ENCODE results near the gene BAIAP2. TPM values are rescaled to one million over a fixed set of nuclear protein-coding genes. Genes with fewer than 3 reads are reported as not detected.

Gene BAIAP2
- total and polyA plus RNA-seq, 2 donors, result 11.8 to 41.5 TPM

DNA sequence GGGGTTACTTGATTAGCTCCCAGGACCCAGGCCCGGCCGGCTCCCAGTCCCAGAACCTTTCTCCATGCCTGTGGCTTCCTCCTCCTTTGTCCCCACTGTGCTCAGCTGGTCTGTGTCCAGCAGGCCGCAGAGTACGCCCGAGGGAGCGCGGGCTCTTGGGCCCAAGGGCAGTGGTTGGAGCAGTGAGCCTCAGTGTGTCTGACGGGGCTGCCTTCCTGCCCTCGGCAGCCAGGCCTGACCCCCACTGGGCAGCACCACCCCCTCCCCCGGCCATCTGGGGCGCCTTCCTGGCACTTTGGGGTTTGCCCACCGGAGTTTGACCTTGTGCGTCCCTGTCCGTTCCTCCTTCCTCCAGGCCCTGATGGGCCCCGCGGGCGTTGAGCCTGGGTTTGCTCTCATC, 67.9 kb downstream of the BAIAP2 start:
- Histone ChIP-seq H3K4me3 (ENCODE audit: low read depth, low read length) (no peak overlapping the region), H3K36me3 (ENCODE audit: insufficient read depth) (peaks cover 5% of the 10 kb centered on the region), H3K4me1 (ENCODE audit: insufficient read depth) (no peaks in the 10 kb centered on the region), H3K27ac (ENCODE audit: low read depth) (no peak overlapping the region)
- 91% methylated on average over 17 of the region's 17 CpGs for WGBS
- no peak for DNase-seq (ENCODE audit: extremely low spot score)

DNA sequence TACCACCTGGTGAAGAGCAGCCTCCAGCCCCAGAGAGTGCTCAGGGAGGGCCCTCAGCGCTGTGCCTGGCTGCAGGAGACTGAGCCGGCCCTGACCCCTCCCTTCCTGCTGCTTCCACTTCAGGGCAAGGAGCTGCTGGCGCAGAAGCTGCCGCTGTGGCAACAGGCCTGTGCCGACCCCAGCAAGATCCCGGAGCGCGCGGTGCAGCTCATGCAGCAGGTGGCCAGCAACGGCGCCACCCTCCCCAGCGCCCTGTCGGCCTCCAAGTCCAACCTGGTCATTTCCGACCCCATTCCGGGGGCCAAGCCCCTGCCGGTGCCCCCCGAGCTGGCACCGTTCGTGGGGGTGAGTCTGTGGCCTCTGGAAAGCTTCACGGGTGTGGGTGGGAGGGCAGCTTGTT, 68.4 kb downstream of the BAIAP2 start:
- Histone ChIP-seq H3K4me3 (ENCODE audit: low read depth, low read length) (no peak overlapping the region), H3K4me1 (ENCODE audit: insufficient read depth) (no peaks in the 10 kb centered on the region), H3K36me3 (ENCODE audit: insufficient read depth) (peaks cover 5% of the 10 kb centered on the region), H3K27ac (ENCODE audit: low read depth) (no peak overlapping the region)
- no peak for DNase-seq (ENCODE audit: extremely low spot score)
- WGBS, result 92% methylated on average over 20 of the region's 20 CpGs

- DNase-seq (ENCODE audit: extremely low spot score), result no peak
- Histone ChIP-seq H3K27ac (ENCODE audit: low read depth) (no peak overlapping the region), H3K4me1 (ENCODE audit: insufficient read depth) (no peaks in the 10 kb centered on the region), H3K4me3 (ENCODE audit: low read depth, low read length) (no peak overlapping the region), H3K36me3 (ENCODE audit: insufficient read depth) (peaks cover 5% of the 10 kb centered on the region)
- 89% methylated on average over 24 of the region's 24 CpGs for WGBS
Observed at GRCh38 chr17:81106716-81107115, 71.8 kb downstream of the BAIAP2 start.

- DNase-seq (ENCODE audit: extremely low spot score), result no peak
- H3K36me3 ChIP-seq (ENCODE audit: insufficient read depth), result peaks cover 5% of the 10 kb centered on the region
- H3K4me1 ChIP-seq (ENCODE audit: insufficient read depth), result no peaks in the 10 kb centered on the region
- H3K27ac ChIP-seq (ENCODE audit: low read depth), result no peak overlapping the region
- 90% methylated on average over 9 of the region's 9 CpGs for WGBS
- H3K4me3 ChIP-seq (ENCODE audit: low read depth, low read length), result no peak overlapping the region
Observed at GRCh38 chr17:81108220-81108619, 73.3 kb downstream of the BAIAP2 start.

DNA sequence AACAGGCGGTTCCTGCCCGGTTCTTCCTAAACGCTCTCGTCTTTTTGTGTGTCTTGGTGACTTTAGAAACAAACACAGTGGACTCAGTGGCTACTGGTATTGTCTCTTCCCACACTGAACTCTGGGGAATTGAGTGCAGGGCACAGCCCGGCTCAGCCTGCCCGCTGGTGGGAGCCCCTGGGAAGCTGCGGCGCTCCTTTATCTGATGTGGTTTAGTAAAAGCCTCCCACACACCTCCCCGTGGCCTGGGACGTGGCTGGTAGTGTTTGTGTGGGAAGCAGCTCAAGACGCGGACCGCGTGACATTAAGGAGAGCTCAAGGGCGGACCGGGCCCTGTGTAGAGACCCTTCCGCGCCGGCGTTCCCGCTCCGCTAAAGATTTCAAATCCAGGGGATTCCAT, 75.0 kb downstream of the BAIAP2 start:
- DNase-seq (ENCODE audit: extremely low spot score), result no peak
- no peaks in the 10 kb centered on the region for H3K4me1 ChIP-seq (ENCODE audit: insufficient read depth)
- 87% methylated on average over 22 of the region's 22 CpGs for WGBS
- no peak overlapping the region for H3K4me3 ChIP-seq (ENCODE audit: low read depth, low read length)
- H3K27ac ChIP-seq (ENCODE audit: low read depth), result no peak overlapping the region
- no peaks in the 10 kb centered on the region for H3K36me3 ChIP-seq (ENCODE audit: insufficient read depth)

DNA sequence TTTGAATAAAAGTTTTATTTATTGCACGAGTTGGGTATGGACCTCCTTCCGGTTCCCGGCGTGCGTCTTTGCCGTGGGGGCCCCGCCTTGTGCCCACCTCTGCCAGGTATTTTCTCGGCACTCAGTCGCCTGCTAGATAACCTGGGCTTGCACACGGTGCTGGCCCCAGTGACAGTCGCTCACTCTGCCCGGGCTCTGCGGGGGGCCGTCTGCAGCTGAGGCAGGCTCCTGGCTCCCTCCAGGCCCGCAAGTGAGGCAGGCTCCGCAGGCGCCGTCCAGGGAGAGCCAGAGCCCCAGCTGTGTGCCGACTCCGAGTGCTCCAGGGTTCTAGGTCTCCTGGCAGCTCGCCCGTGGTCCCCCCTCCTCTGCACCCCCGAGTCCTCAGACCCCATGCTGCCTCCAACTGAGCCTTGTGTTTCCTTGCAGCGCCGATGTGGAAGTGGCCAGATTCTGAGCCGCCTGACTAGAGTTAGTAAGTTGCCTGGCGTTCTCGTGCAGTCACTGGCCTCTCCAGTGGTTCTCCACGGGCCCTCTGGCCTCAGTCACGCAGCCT, 75.6 kb downstream of the BAIAP2 start:
- no peaks in the 10 kb centered on the region for H3K36me3 ChIP-seq (ENCODE audit: insufficient read depth)
- H3K4me1 ChIP-seq (ENCODE audit: insufficient read depth), result no peaks in the 10 kb centered on the region
- H3K27ac ChIP-seq (ENCODE audit: low read depth), result no peak overlapping the region
- no peak overlapping the region for H3K4me3 ChIP-seq (ENCODE audit: low read depth, low read length)
- WGBS, result 84% methylated on average over 30 of the region's 30 CpGs
- no peak for DNase-seq (ENCODE audit: extremely low spot score)

GRCh38 chr17:81111066-81111465, 76.1 kb downstream of the BAIAP2 start:
- WGBS, result 84% methylated on average over 10 of the region's 10 CpGs
- DNase-seq (ENCODE audit: extremely low spot score), result no peak
- Histone ChIP-seq H3K4me1 (ENCODE audit: insufficient read depth) (no peaks in the 10 kb centered on the region), H3K36me3 (ENCODE audit: insufficient read depth) (no peaks in the 10 kb centered on the region), H3K27ac (ENCODE audit: low read depth) (no peak overlapping the region), H3K4me3 (ENCODE audit: low read depth, low read length) (no peak overlapping the region)

DNA sequence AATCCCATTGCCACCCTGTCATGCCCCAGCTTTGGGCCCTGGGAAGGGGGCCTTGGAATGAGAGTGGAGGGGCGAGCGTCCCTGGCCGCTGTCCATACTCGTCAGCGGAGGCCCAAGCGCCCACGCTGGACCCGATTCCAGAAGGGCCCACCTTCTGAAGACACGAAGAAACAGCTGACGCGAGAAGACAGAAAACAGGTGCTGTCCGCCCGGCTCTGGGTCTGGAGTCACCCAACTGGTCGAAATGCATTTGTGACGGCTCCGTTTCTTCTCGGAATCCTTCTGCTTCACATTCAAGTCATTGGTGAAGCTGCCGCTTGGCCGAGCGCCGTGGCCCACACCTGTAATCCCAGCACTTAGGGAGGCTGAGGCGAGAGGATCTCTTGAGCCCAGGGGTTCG, 77.5 kb downstream of the BAIAP2 start:
- no peaks in the 10 kb centered on the region for H3K4me1 ChIP-seq (ENCODE audit: insufficient read depth)
- H3K4me3 ChIP-seq (ENCODE audit: low read depth, low read length), result no peak overlapping the region
- 88% methylated on average over 23 of the region's 23 CpGs for WGBS
- H3K36me3 ChIP-seq (ENCODE audit: insufficient read depth), result no peaks in the 10 kb centered on the region
- no peak overlapping the region for H3K27ac ChIP-seq (ENCODE audit: low read depth)
- no peak for DNase-seq (ENCODE audit: extremely low spot score)

GRCh38 chr17:81113158-81113724, 78.3 kb downstream of the BAIAP2 start:
- Histone ChIP-seq H3K4me3 (ENCODE audit: low read depth, low read length) (no peak overlapping the region), H3K4me1 (ENCODE audit: insufficient read depth) (no peaks in the 10 kb centered on the region), H3K27ac (ENCODE audit: low read depth) (no peak overlapping the region), H3K36me3 (ENCODE audit: insufficient read depth) (no peaks in the 10 kb centered on the region)
- DNase-seq (ENCODE audit: extremely low spot score), result no peak
- WGBS, result 84% methylated on average over 21 of the region's 21 CpGs

- 78% methylated on average over 19 of the region's 19 CpGs for WGBS
- Histone ChIP-seq H3K27ac (ENCODE audit: low read depth) (no peak overlapping the region), H3K4me3 (ENCODE audit: low read depth, low read length) (no peak overlapping the region), H3K36me3 (ENCODE audit: insufficient read depth) (no peaks in the 10 kb centered on the region), H3K4me1 (ENCODE audit: insufficient read depth) (no peaks in the 10 kb centered on the region)
- DNase-seq (ENCODE audit: extremely low spot score), result no peak
Observed at GRCh38 chr17:81114351-81115093, 79.6 kb downstream of the BAIAP2 start.

- H3K4me1 ChIP-seq (ENCODE audit: insufficient read depth), result no peaks in the 10 kb centered on the region
- no peak overlapping the region for H3K4me3 ChIP-seq (ENCODE audit: low read depth, low read length)
- H3K27ac ChIP-seq (ENCODE audit: low read depth), result no peak overlapping the region
- H3K36me3 ChIP-seq (ENCODE audit: insufficient read depth), result no peaks in the 10 kb centered on the region
- WGBS, result 95% methylated on average over 11 of the region's 11 CpGs
- DNase-seq (ENCODE audit: extremely low spot score), result no peak
Observed at GRCh38 chr17:81115219-81115618, 80.3 kb downstream of the BAIAP2 start.

GRCh38 chr17:81115749-81116464, 81.0 kb downstream of the BAIAP2 start:
- WGBS, result 86% methylated on average over 22 of the region's 22 CpGs
- Histone ChIP-seq H3K36me3 (ENCODE audit: insufficient read depth) (no peaks in the 10 kb centered on the region), H3K27ac (ENCODE audit: low read depth) (no peak overlapping the region)

DNA sequence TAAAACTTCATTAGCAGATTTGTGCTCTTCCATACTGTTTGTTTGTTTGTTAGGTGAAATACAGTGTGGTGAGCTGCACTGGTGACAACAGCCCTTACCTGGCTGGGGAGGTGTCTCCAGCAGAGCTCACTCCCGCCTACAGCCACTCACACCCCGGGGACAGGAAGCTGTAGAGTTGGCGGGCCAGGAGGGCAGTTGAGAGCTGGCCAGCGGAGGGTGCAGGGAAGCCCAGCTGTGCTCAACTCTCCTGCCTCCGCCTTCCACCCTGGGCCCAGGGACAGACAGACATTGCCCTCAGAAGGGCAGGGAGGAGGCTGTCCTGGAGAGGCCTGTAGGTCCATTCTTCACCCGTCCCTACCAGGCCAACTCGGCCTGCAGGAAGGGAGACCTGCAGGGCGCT, 81.8 kb downstream of the BAIAP2 start:
- no peaks in the 10 kb centered on the region for H3K36me3 ChIP-seq (ENCODE audit: insufficient read depth)
- no peak for DNase-seq (ENCODE audit: extremely low spot score)
- no peak overlapping the region for H3K27ac ChIP-seq (ENCODE audit: low read depth)
- no peak overlapping the region for H3K4me3 ChIP-seq (ENCODE audit: low read depth, low read length)
- 91% methylated on average over 8 of the region's 8 CpGs for WGBS
- no peaks in the 10 kb centered on the region for H3K4me1 ChIP-seq (ENCODE audit: insufficient read depth)

More at GRCh38 chr17:81115749-81116464, 81.0 kb downstream of the BAIAP2 start:
- Histone ChIP-seq H3K4me3 (ENCODE audit: low read depth, low read length) (no peak overlapping the region), H3K4me1 (ENCODE audit: insufficient read depth) (no peaks in the 10 kb centered on the region)
- DNase-seq (ENCODE audit: extremely low spot score), result no peak
